MCF 10A (cell line): ENCODE results near the gene C14orf93. TPM values are rescaled to one million over a fixed set of nuclear protein-coding genes. Genes with fewer than 3 reads are reported as not detected.

Experiments
- BruUV-seq: library from RNA; stranded (reverse); fragments of 400-500 nt; replicated peaks from 2 replicates; lab custom pipeline; 2021; lab: Mats Ljungman, UMichigan
- CTCF ChIA-PET: fragments of 300-600 bp; sonication (Branson Sonifier 250); formaldehyde crosslinking; extraction: SDS; loops from one replicate; lab custom pipeline; 2021; ENCODE audit warnings: antibody characterized with exemption, inconsistent platforms; lab: Yijun Ruan, JAX
- POLR2A ChIA-PET: fragments of 300-600, 350-650 bp; sonication (Branson Sonifier 250); formaldehyde crosslinking; extraction: SDS; loops from one replicate; lab custom pipeline; 2020; ENCODE audit warnings: antibody characterized with exemption, inconsistent platforms; lab: Yijun Ruan, JAX
- DNase-seq: peaks from one replicate; pipeline ENCODE4 v3.0.0-alpha.2; 2018; ENCODE audit not compliant: unreplicated experiment
- H3K27ac Mint-ChIP-seq: one replicate; pipeline ENCODE4 v1.8.0; 2022; ENCODE audit warnings: mild to moderate bottlenecking, low read depth, mixed read lengths; ENCODE audit not compliant: unreplicated experiment
- H3K27me3 Mint-ChIP-seq: one replicate; pipeline ENCODE4 v1.8.0; 2022; ENCODE audit warnings: mixed read lengths; ENCODE audit not compliant: insufficient read depth, unreplicated experiment
- H3K36me3 Mint-ChIP-seq: one replicate; pipeline ENCODE4 v1.8.0; 2022; ENCODE audit warnings: mild to moderate bottlenecking, moderate library complexity, mixed read lengths; ENCODE audit not compliant: insufficient read depth, unreplicated experiment
- H3K4me1 Mint-ChIP-seq: one replicate; pipeline ENCODE4 v1.8.0; 2022; ENCODE audit warnings: mixed read lengths; ENCODE audit not compliant: insufficient read depth, unreplicated experiment
- H3K4me3 Mint-ChIP-seq: one replicate; pipeline ENCODE4 v1.8.0; 2022; ENCODE audit warnings: mild to moderate bottlenecking, moderate library complexity, mixed read lengths; ENCODE audit not compliant: unreplicated experiment
- H3K9me3 Mint-ChIP-seq: one replicate; pipeline ENCODE4 v1.8.0; 2022; ENCODE audit warnings: mixed read lengths; ENCODE audit not compliant: unreplicated experiment
- CTCF ChIP-seq: fragments of 200-600 bp; IDR thresholded peaks from one replicate; pipeline ENCODE4 v1.8.0; 2022; ENCODE audit warnings: antibody characterized with exemption, mild to moderate bottlenecking; ENCODE audit not compliant: unreplicated experiment
- intact Hi-C: fragments of 100-400 bp; cut with micrococcal nuclease; formaldehyde crosslinking; loops from 2 replicates; pipeline ENCODE4 v1.14.1; 2022
- total RNA-seq: library from RNA; stranded (reverse); gene quantifications from 2 replicates; pipeline ENCODE4 v1.2.3, GENCODE V29; 2022

C14orf93 gene
- total RNA-seq, 1 experiment from 2014 or later, result 6.1 TPM

DNA sequence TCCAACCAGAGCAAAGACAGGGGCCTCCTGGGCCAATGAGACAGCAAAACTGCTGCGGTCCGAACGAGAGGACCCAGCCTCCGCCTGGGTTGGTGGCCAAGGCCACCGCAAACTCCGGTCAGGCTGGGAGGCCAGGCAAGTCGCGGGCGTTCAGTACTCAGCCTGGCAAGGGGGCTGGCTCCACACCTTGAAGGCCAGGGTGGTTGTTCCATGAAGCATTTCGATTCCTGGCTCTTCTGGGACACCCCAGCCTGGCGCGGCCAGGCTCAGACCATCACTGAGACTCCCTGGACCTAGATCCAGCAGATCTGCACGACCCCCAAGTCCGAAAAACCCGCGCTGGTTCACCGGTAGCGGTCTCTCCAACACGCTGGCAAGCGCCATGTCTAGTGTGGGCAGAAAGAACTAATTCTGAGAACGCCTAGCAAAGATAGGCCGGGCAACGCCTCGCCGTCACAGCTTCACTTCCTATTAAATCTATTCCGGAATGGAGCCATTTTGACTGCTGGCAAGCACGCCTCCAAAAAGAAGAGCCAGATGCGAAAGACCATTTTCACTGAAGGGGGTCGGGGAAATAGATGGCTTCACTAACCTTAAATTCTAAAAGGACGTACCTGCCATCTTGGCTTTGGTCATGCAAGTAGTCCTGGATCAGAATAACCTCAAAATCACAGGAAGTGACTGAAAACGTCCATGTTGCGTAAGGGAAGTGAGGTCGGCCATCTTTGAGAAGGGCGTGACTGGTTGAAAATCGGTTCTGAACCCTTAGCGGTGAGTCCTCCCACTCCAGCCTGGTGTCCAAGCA is 24.8 kb upstream of the C14orf93 start, which contains the start of gene PSMB5:
Gene PSMB5, minus strand, starts transcription at position 403 of the 805 bp plus-strand sequence. Its CDS starts 19 bp downstream, at position 384.
- CTCF ChIA-PET, result interaction anchor here (0.6 to 1.9 kb wide), 8 partner anchors 13 to 266 kb away, joined by 3 to 13 read pairs (median 4); no protein-coding TSS in a partner anchor
- peak; percentile 96 for DNase-seq
- Mint-ChIP-seq H3K27ac (peak within 1 kb of the TSS; percentile 99), H3K36me3 (peaks cover 53% of the 10 kb centered on the region), H3K9me3 (no peaks in the 10 kb centered on the region), H3K4me1 (peaks cover 8% of the 10 kb centered on the region), H3K27me3 (no peaks in the 10 kb centered on the region), H3K4me3 (peak within 1 kb of the TSS; percentile 92)
- no peak for TF ChIP-seq CTCF
- POLR2A ChIA-PET, result interaction anchor here (0.6 to 2.8 kb wide), 14 partner anchors 9 to 287 kb away, joined by 3 to 26 read pairs (median 4); partner anchors contain the start of genes ACIN1, AJUBA, C14orf119 and CDH24
- BruUV-seq, result no TSS peak
- intact Hi-C loops, result no loop called here

GRCh38 chr14:23033801-23034497 is 24.0 kb upstream of the C14orf93 start:
- BruUV-seq, result TSS peak; percentile 65
- POLR2A ChIA-PET, result interaction anchor here (0.5 to 2.8 kb wide), 16 partner anchors 10 to 287 kb away, joined by 3 to 26 read pairs (median 4); partner anchors contain the start of genes ACIN1, AJUBA, C14orf119 and CDH24

GRCh38 chr14:23033251-23033727 is 23.3 kb upstream of the C14orf93 start:
- no peak for TF ChIP-seq CTCF
- H3K4me3 Mint-ChIP-seq, result peak overlapping the region; percentile 92
- intact Hi-C loops, result no loop called here
- CTCF ChIA-PET, result interaction anchor here (0.6 to 1.9 kb wide), 9 partner anchors 11 to 464 kb away, joined by 3 to 13 read pairs (median 5); partner anchors contain the start of gene AJUBA
- no peaks in the 10 kb centered on the region for H3K9me3 Mint-ChIP-seq
- BruUV-seq, result no TSS peak
- DNase-seq, result no peak
- H3K27ac Mint-ChIP-seq, result peak overlapping the region; percentile 99
- H3K27me3 Mint-ChIP-seq, result no peaks in the 10 kb centered on the region
- peaks cover 18% of the 10 kb centered on the region for H3K4me1 Mint-ChIP-seq
- peaks cover 62% of the 10 kb centered on the region for H3K36me3 Mint-ChIP-seq
- POLR2A ChIA-PET, result interaction anchor here (0.8 to 2.8 kb wide), 6 partner anchors 9 to 62 kb away, joined by 3 to 26 read pairs (median 4); partner anchors contain the start of genes ACIN1 and C14orf119

More at GRCh38 chr14:23033801-23034497, 24.0 kb upstream of the C14orf93 start:
- Mint-ChIP-seq H3K27me3 (no peaks in the 10 kb centered on the region), H3K27ac (peak overlapping the region; percentile 99), H3K9me3 (no peaks in the 10 kb centered on the region), H3K4me3 (peak overlapping the region; percentile 92), H3K4me1 (peaks cover 13% of the 10 kb centered on the region), H3K36me3 (peaks cover 61% of the 10 kb centered on the region)
- no peak for DNase-seq
- CTCF ChIA-PET, result interaction anchor here (0.5 to 1.9 kb wide), 12 partner anchors 12 to 1768 kb away, joined by 3 to 13 read pairs (median 4); partner anchors contain the start of gene AJUBA
- no peak for TF ChIP-seq CTCF
- intact Hi-C loops, result no loop called here
